Gastroesophageal sphincter (tissue), 4 donors: Measurements from ENCODE around the gene PMF1. TPM values are rescaled to one million over a fixed set of nuclear protein-coding genes. Genes with fewer than 3 reads are reported as not detected.

Experiments
- ATAC-seq: fragments of 150-250 bp; one replicate; pipeline ENCODE4 v1.9.1; 2016; ENCODE audit warnings: mild to moderate bottlenecking, moderate library complexity
- H3K27ac ChIP-seq, 4 donors: fragments of 200-600 bp; sonication (generic) in 3 of 4; 1 replicate in 3 of 4; 2 replicates in 1 of 4; pipeline ENCODE4 v1.5.1; 2016 to 2019
- H3K27me3 ChIP-seq: fragments of 200-600 bp; sonication (generic); one replicate; pipeline ENCODE4 v1.5.1; 2019
- H3K36me3 ChIP-seq, 2 donors: fragments of 200-600 bp; sonication (generic); one replicate each; pipeline ENCODE4 v1.5.1; 2019; ENCODE audit warnings: control low read depth in 1 of 2
- H3K4me1 ChIP-seq, 3 donors: fragments of 200-600 bp; sonication (generic); 1 replicate in 2 of 3; 2 replicates in 1 of 3; pipeline ENCODE4 v1.5.1; 2016 to 2019; ENCODE audit warnings: control low read depth in 2 of 3
- H3K4me3 ChIP-seq, 2 donors: fragments of 200-600 bp; sonication (generic); one replicate each; pipeline ENCODE4 v1.5.1; 2019; ENCODE audit warnings: mild to moderate bottlenecking in 1 of 2, moderate library complexity in 1 of 2
- H3K9me3 ChIP-seq, 3 donors: fragments of 200-600 bp; sonication (generic); one replicate each; pipeline ENCODE4 v1.5.1; 2017 to 2019; ENCODE audit warnings: control low read depth in 2 of 3
- EP300 ChIP-seq: sonication (generic); formaldehyde crosslinking; IDR thresholded peaks from one replicate; pipeline ENCODE4 v1.6.1; 2017; ENCODE audit warnings: antibody characterized with exemption, mild to moderate bottlenecking
- POLR2A ChIP-seq, 2 donors: fragments of 450-650 bp; IDR thresholded peaks; one replicate each; pipeline ENCODE4 v1.6.1; 2017; ENCODE audit warnings: antibody characterized with exemption in 2 of 2, mild to moderate bottlenecking in 2 of 2, moderate library complexity in 1 of 2
- POLR2AphosphoS5 ChIP-seq: sonication (generic); formaldehyde crosslinking; IDR thresholded peaks from one replicate; pipeline ENCODE4 v1.6.1; 2017; ENCODE audit warnings: antibody characterized with exemption
- whole genome bisulfite sequencing, 2 donors: methylation state at CpG; one replicate each; pipeline ENCODE4 v1.1.5; 2018; ENCODE audit warnings: low coverage in 1 of 2; 5-methylcytosine and 5-hydroxymethylcytosine counted together
- total RNA-seq, 4 donors: library from RNA; depleted of rRNA; stranded (reverse); fragments of >200 nt; gene quantifications; one replicate each; pipeline ENCODE4 v1.1.0, GENCODE V29; 2016
- TF ChIP-seq, protein P1 (sequence below), 4 experiments: fragments of 200-600 bp in 2 of 4; fragments of 450-650 bp in 2 of 4; sonication (generic) in 1 of 4; IDR thresholded peaks; one replicate each; pipeline ENCODE4 v1.5.1; 2017 to 2019; ENCODE audit warnings: antibody characterized with exemption in 4 of 4, mild to moderate bottlenecking in 2 of 4, moderate library complexity in 2 of 4

PMF1 gene
- total RNA-seq, 4 donors from 2014 or later, result 49.3 to 58.9 (median 51.8) TPM

- ATAC-seq, result no peak
- Histone ChIP-seq H3K9me3 (no peaks in the 10 kb centered on the region), H3K27me3 (peaks cover 37% of the 10 kb centered on the region), H3K4me3 (no peak overlapping the region), H3K4me1 (peaks cover 0 to 35% (median 20%) of the 10 kb centered on the region in 3 donors), H3K36me3 (peaks cover 0 to 50% of the 10 kb centered on the region in 2 donors), H3K27ac (no peak overlapping the region)
- WGBS, 2 donors, result 67% methylated on average over 3 of the region's 4 CpGs; no CpG with 5 or more reads in 1 of the 2 donors
- TF ChIP-seq POLR2A (IDR thresholded peaks at IDR 0.05) (no peak), EP300 (no peak), POLR2AphosphoS5 (no peak)
- TF ChIP-seq, protein P1, sequence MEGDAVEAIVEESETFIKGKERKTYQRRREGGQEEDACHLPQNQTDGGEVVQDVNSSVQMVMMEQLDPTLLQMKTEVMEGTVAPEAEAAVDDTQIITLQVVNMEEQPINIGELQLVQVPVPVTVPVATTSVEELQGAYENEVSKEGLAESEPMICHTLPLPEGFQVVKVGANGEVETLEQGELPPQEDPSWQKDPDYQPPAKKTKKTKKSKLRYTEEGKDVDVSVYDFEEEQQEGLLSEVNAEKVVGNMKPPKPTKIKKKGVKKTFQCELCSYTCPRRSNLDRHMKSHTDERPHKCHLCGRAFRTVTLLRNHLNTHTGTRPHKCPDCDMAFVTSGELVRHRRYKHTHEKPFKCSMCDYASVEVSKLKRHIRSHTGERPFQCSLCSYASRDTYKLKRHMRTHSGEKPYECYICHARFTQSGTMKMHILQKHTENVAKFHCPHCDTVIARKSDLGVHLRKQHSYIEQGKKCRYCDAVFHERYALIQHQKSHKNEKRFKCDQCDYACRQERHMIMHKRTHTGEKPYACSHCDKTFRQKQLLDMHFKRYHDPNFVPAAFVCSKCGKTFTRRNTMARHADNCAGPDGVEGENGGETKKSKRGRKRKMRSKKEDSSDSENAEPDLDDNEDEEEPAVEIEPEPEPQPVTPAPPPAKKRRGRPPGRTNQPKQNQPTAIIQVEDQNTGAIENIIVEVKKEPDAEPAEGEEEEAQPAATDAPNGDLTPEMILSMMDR (IDR thresholded peaks at IDR 0.05), result no peak
Observed at GRCh38 chr1:156248323-156248683, 35.5 kb downstream of the PMF1 start.

GRCh38 chr1:156249593-156249992 lies 36.8 kb downstream of the PMF1 start:
- Histone ChIP-seq H3K4me3 (no peak overlapping the region), H3K27ac (no peak overlapping the region), H3K4me1 (peaks cover 0 to 35% (median 20%) of the 10 kb centered on the region in 3 donors), H3K27me3 (peaks cover 26% of the 10 kb centered on the region), H3K9me3 (no peaks in the 10 kb centered on the region), H3K36me3 (peaks cover 0 to 58% of the 10 kb centered on the region in 2 donors)
- ATAC-seq, result no peak
- TF ChIP-seq POLR2A (IDR thresholded peaks at IDR 0.05) (no peak), POLR2AphosphoS5 (no peak), EP300 (no peak)
- TF ChIP-seq, protein P1 (IDR thresholded peaks at IDR 0.05), result no peak
- WGBS, 2 donors, result 83% methylated on average over 2 of the region's 5 CpGs; no CpG with 5 or more reads in 1 of the 2 donors

DNA sequence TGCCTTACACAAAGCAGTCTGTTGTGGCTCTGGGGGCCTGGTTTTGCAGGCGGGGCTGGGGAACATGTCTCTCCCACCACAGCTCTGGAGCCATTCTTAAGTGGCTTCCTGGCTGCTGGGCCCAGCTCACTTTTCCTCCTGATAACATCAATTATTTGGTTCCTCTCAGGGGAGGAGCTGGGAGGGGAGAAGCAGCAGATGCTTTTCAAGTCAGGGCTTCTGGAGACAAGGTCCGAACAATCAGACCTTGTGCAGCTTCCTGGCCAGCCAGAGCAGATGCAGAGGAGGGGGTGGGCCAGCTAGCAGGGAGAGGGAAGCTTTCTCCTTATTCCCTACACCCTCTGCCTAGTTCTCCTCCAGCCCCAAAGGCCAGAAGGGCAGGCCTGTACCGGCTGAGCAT lies 38.7 kb downstream of the PMF1 start:
- TF ChIP-seq POLR2AphosphoS5, result no peak
- no peak for TF ChIP-seq POLR2A (IDR thresholded peaks at IDR 0.05)
- TF ChIP-seq EP300, result no peak
- TF ChIP-seq, protein P1 (IDR thresholded peaks at IDR 0.05), result no peak
- peaks cover 0 to 19% (median 11%) of the 10 kb centered on the region in 3 donors for H3K4me1 ChIP-seq
- H3K36me3 ChIP-seq, result peaks cover 0 to 77% of the 10 kb centered on the region in 2 donors
- ATAC-seq, result no peak
- H3K27ac ChIP-seq, result no peak overlapping the region
- no peak overlapping the region for H3K4me3 ChIP-seq
- H3K27me3 ChIP-seq, result peaks cover 6% of the 10 kb centered on the region
- 17% methylated on average over 1 of the region's 3 CpGs; no CpG with 5 or more reads in 1 of the 2 donors for WGBS, 2 donors
- no peaks in the 10 kb centered on the region for H3K9me3 ChIP-seq

GRCh38 chr1:156253634-156254033 lies 40.8 kb downstream of the PMF1 start:
- Histone ChIP-seq H3K4me1 (no peaks in the 10 kb centered on the region), H3K36me3 (peaks cover 4 to 98% of the 10 kb centered on the region in 2 donors), H3K4me3 (no peak overlapping the region), H3K27ac (no peak overlapping the region), H3K9me3 (no peaks in the 10 kb centered on the region), H3K27me3 (no peaks in the 10 kb centered on the region)
- no peak for TF ChIP-seq POLR2A (IDR thresholded peaks at IDR 0.05)
- no peak for TF ChIP-seq EP300
- TF ChIP-seq, protein P1 (IDR thresholded peaks at IDR 0.05), result no peak
- no peak for TF ChIP-seq POLR2AphosphoS5
- WGBS, 2 donors, result 92 to 100% methylated on average over 1 to 3 of the region's 3 CpGs
- no peak for ATAC-seq

DNA sequence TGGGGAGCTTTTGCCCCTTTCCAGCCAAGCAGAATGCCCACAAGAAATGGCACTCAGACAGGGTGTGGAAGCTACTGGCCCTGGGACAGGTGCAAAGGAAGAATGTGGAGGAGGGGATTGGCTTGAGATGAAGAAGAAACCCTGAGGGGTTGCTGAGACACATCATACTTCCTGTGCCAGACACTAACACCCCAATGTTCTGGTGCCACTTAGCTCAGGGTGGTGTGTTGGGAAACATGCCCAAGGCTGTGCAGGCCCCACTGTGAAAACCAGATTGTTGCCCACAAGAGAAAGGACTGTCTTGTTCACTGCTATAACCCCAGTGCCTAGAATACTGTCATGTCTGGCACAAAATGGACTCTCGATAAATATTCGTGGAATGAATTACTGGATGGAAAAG lies 44.9 kb downstream of the PMF1 start:
- no peaks in the 10 kb centered on the region for H3K4me1 ChIP-seq
- H3K27me3 ChIP-seq, result no peaks in the 10 kb centered on the region
- TF ChIP-seq, protein P1 (IDR thresholded peaks at IDR 0.05), result no peak
- no peak for TF ChIP-seq POLR2AphosphoS5
- TF ChIP-seq POLR2A (IDR thresholded peaks at IDR 0.05), result no peak
- TF ChIP-seq EP300, result no peak
- H3K9me3 ChIP-seq, result no peaks in the 10 kb centered on the region
- WGBS, 2 donors, result 58% methylated on average over 2 of the region's 2 CpGs; no CpG with 5 or more reads in 1 of the 2 donors
- H3K36me3 ChIP-seq, result peaks cover 17 to 100% of the 10 kb centered on the region in 2 donors
- H3K4me3 ChIP-seq, result no peak overlapping the region
- ATAC-seq, result no peak
- H3K27ac ChIP-seq, result no peak overlapping the region
